Activated CD4-positive, alpha-beta memory T cell treated with anti-CD3 and anti-CD28 coated beads for 36 hours (primary cell): ENCODE results near the gene ADCY1. TPM values are rescaled to one million over a fixed set of nuclear protein-coding genes. Genes with fewer than 3 reads are reported as not detected.
A peak's percentile ranks its signal among the peaks of the same experiment; 100 is the strongest.
"Not testable (repeated sequence)": the region's sequence is repeated elsewhere in the genome, so short reads cannot be mapped to it uniquely, and the experiment has no call there.

Source experiments
- CTCF ChIA-PET: fragments of 350-600 bp; sonication (Branson Sonifier 250); formaldehyde crosslinking; loops from one replicate; lab custom pipeline; 2021; ENCODE audit warnings: antibody characterized with exemption, inconsistent platforms; lab: Charles Lee
- POLR2A ChIA-PET: fragments of 350-600 bp; sonication (Branson Sonifier 250); formaldehyde crosslinking; loops from one replicate; lab custom pipeline; 2021; ENCODE audit warnings: antibody characterized with exemption; lab: Charles Lee
- DNase-seq: peaks from one replicate; pipeline ENCODE4 v3.0.0-alpha.2; 2020
- H3K27ac Mint-ChIP-seq: one replicate; pipeline ENCODE4 v1.8.0; 2021; ENCODE audit warnings: mixed read lengths
- H3K27me3 Mint-ChIP-seq: one replicate; pipeline ENCODE4 v1.8.0; 2021; ENCODE audit warnings: mixed read lengths
- H3K36me3 Mint-ChIP-seq: one replicate; pipeline ENCODE4 v1.8.0; 2021; ENCODE audit warnings: mixed read lengths
- H3K4me1 Mint-ChIP-seq: one replicate; pipeline ENCODE4 v1.8.0; 2021; ENCODE audit warnings: low read depth, mixed read lengths
- H3K4me3 Mint-ChIP-seq: one replicate; pipeline ENCODE4 v1.8.0; 2021; ENCODE audit warnings: mild to moderate bottlenecking, mixed read lengths
- H3K9me3 Mint-ChIP-seq: one replicate; pipeline ENCODE4 v1.8.0; 2021; ENCODE audit warnings: mixed read lengths
- intact Hi-C: fragments of 100-400 bp; cut with micrococcal nuclease; formaldehyde crosslinking; loops from one replicate; pipeline ENCODE4 v1.15.1; 2023
- total RNA-seq, 2 experiments: library from RNA; stranded (reverse); gene quantifications; one replicate each; pipeline ENCODE4 v1.2.3, GENCODE V29; 2021

Gene ADCY1
- total RNA-seq: under 1 TPM; 0.57 to 0.58 TPM

- H3K4me1 Mint-ChIP-seq: no peaks in the 10 kb centered on the region
- DNase-seq: no peak
- H3K9me3 Mint-ChIP-seq: no peaks in the 10 kb centered on the region
- no peaks in the 10 kb centered on the region for H3K36me3 Mint-ChIP-seq
- peaks cover 47% of the 10 kb centered on the region for H3K27me3 Mint-ChIP-seq
- intact Hi-C loops: no loop called here
- POLR2A ChIA-PET: no interaction called here
- CTCF ChIA-PET: no interaction called here
- H3K27ac Mint-ChIP-seq: no peak within 1 kb of the TSS
- peak within 1 kb of the TSS; percentile 21 for H3K4me3 Mint-ChIP-seq
These were observed at the start of gene ADCY1 for GRCh38 chr7:45573661-45574415. Gene ADCY1 (plus strand): TSS chr7:45574368. CDS start chr7:45574544, 176 bp downstream.

- POLR2A ChIA-PET: no interaction called here
- peaks cover 4% of the 10 kb centered on the region for H3K27me3 Mint-ChIP-seq
- no peak overlapping the region for H3K4me3 Mint-ChIP-seq
- peaks cover 2% of the 10 kb centered on the region for H3K9me3 Mint-ChIP-seq
- intact Hi-C loops: no loop called here
- no peak for DNase-seq
- no peak overlapping the region for H3K27ac Mint-ChIP-seq
- H3K4me1 Mint-ChIP-seq: no peaks in the 10 kb centered on the region
- H3K36me3 Mint-ChIP-seq: no peaks in the 10 kb centered on the region
- CTCF ChIA-PET: no interaction called here
These were observed 49.7 kb upstream of the ADCY1 start for GRCh38 chr7:45524445-45524844.

DNA sequence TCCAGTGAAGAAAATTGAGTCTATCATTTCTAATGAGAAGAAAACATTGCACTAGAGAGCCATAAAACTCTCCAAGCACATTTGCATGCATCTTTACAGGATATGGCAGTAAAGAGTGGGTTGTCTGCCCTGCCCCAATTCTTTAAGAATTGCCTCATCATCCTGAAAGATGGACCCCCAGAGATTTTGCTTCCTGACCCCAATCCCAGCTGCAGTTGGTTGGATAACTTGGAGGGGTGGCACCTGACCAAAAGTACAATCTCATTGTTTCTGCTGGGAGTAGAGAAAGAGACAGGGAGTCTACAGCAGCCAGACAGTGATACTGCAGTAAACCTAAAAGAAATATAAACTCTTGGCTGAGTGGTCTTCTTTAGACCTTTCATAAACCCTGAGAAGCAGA lies 49.1 kb upstream of the ADCY1 start:
- H3K27me3 Mint-ChIP-seq: peaks cover 4% of the 10 kb centered on the region
- intact Hi-C loops: no loop called here
- no peaks in the 10 kb centered on the region for H3K9me3 Mint-ChIP-seq
- CTCF ChIA-PET: no interaction called here
- no peak overlapping the region for H3K4me3 Mint-ChIP-seq
- no peaks in the 10 kb centered on the region for H3K4me1 Mint-ChIP-seq
- DNase-seq: no peak
- POLR2A ChIA-PET: no interaction called here
- H3K27ac Mint-ChIP-seq: no peak overlapping the region
- H3K36me3 Mint-ChIP-seq: no peaks in the 10 kb centered on the region

DNA sequence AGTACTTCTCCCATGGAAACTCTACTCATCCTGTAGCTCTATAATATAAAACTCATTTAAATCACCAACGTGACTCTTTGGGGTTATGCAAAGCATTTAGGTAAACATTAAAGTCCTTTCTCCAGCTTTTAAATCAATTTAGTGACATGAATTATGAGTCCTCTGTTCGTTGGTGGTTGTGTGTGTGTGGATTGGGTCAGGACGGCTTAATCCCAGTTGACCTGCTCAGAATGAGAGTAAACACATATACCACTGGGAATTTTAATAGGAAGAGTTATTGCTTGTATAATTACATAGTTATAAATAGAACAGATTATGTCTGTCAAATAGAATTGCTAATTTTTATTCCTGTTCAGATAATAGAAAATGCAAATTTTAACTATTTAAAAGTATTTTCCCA lies 30.7 kb upstream of the ADCY1 start:
- ChIA-PET CTCF (no interaction called here), POLR2A (no interaction called here)
- Mint-ChIP-seq H3K4me3 (no peak overlapping the region), H3K27ac (no peak overlapping the region), H3K9me3 (peaks cover 17% of the 10 kb centered on the region), H3K4me1 (peaks cover 2% of the 10 kb centered on the region), H3K36me3 (no peaks in the 10 kb centered on the region), H3K27me3 (peaks cover 1% of the 10 kb centered on the region)
- DNase-seq: no peak
- intact Hi-C loops: no loop called here

DNA sequence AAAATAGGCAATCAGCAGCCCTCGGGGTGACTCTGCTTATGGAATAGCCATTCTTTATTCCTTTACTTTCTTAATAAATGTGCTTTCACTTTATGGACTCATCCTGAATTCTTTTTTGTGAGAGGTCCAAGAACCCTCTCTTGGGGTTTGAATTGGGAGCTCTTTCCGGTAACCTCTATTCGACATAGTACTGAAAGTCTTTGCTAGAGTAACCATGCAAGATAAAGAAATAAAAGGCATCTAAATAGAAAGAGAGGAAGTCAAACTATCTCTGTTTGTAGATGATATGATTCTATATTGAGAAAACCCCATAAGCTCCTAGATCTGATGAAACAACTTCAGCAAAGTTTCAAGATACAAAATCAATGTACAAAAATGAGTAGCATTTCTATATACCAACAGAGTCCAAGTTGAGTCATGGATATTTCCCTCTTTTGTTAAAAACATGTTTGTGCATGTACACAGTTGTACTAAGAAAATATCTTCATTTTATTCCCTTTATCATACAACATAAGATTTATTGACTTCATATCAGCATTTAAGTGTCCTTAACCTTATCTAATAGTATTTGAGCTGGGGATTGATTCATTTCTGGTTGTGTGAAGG lies 29.0 kb upstream of the ADCY1 start:
- intact Hi-C loops: loop anchor here (5.0 kb wide), 1 partner anchor 348 kb away; no protein-coding TSS in a partner anchor
- POLR2A ChIA-PET, H3K4me1 Mint-ChIP-seq, H3K27ac Mint-ChIP-seq, CTCF ChIA-PET, H3K36me3 Mint-ChIP-seq, H3K9me3 Mint-ChIP-seq, H3K4me3 Mint-ChIP-seq, DNase-seq, H3K27me3 Mint-ChIP-seq: not testable (repeated sequence)

GRCh38 chr7:45548917-45549316 lies 25.3 kb upstream of the ADCY1 start:
- POLR2A ChIA-PET, H3K4me1 Mint-ChIP-seq, DNase-seq, H3K36me3 Mint-ChIP-seq, H3K4me3 Mint-ChIP-seq, H3K27me3 Mint-ChIP-seq, CTCF ChIA-PET, H3K9me3 Mint-ChIP-seq: not testable (repeated sequence)
- intact Hi-C loops: loop anchor here (5.0 kb wide), 1 partner anchor 352 kb away; no protein-coding TSS in a partner anchor
- peak overlapping the region; percentile 33 for H3K27ac Mint-ChIP-seq

GRCh38 chr7:45563401-45563800 lies 10.8 kb upstream of the ADCY1 start:
- DNase-seq: no peak
- Mint-ChIP-seq H3K9me3 (peaks cover 8% of the 10 kb centered on the region), H3K36me3 (no peaks in the 10 kb centered on the region), H3K27me3 (peaks cover 5% of the 10 kb centered on the region), H3K4me3 (no peak overlapping the region), H3K27ac (no peak overlapping the region), H3K4me1 (no peaks in the 10 kb centered on the region)
- POLR2A ChIA-PET: no interaction called here
- CTCF ChIA-PET: no interaction called here
- intact Hi-C loops: no loop called here

DNA sequence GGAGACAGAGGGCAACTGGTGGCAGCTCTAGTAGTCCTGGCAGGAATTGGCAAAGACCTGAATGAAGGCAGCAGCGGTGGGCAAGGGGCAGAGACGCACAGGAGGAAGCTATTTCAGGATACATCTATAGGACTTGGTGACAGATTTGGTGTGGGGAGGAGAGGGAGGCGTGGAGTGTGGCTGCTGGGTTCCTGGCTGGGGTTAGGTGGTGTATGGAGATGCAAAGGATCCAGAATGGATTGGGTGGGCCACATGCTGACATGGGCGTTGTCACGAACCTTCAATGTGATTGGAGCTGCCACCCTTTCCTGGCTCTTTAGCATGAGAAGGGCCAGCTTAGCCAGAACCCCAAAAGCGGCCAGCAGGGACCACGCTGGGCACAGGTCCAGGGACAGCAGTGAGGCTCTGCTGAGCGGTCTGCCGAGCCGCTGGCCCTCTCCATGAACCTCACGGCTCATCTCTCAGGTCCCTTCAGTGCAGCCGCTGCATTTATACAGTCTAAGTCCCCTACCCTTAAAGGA lies 10.2 kb upstream of the ADCY1 start:
- peaks cover 5% of the 10 kb centered on the region for H3K27me3 Mint-ChIP-seq
- intact Hi-C loops: no loop called here
- no peak overlapping the region for H3K4me3 Mint-ChIP-seq
- H3K4me1 Mint-ChIP-seq: no peaks in the 10 kb centered on the region
- H3K9me3 Mint-ChIP-seq: peaks cover 8% of the 10 kb centered on the region
- CTCF ChIA-PET: no interaction called here
- DNase-seq: no peak
- H3K27ac Mint-ChIP-seq: no peak overlapping the region
- POLR2A ChIA-PET: interaction anchor here (1.0 kb wide), 1 partner anchor 8 kb away, joined by 3 read pairs; no protein-coding TSS in a partner anchor
- no peaks in the 10 kb centered on the region for H3K36me3 Mint-ChIP-seq

DNA sequence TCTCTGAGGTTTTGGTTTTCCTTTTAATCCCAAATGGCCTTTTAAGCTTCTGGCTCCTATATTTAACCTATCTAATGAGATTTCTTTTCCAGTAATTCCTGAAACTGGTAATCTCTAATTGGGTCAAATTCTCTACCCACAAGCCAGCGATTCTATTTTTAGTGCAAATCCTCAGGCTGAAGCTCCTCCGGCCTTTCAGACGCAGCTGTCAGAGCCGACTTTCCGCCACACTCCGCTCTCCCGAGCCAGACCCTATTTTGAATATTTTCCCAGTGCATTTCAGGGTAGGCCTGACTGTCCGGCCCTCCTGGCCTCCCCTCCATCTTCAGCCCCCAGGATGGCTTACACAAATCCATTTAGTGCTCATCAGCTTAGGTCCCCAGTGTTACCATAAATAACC lies 9.7 kb upstream of the ADCY1 start:
- Mint-ChIP-seq H3K36me3 (no peaks in the 10 kb centered on the region), H3K27me3 (peaks cover 5% of the 10 kb centered on the region), H3K4me1 (no peaks in the 10 kb centered on the region), H3K27ac (no peak overlapping the region), H3K4me3 (no peak overlapping the region), H3K9me3 (peaks cover 7% of the 10 kb centered on the region)
- no peak for DNase-seq
- intact Hi-C loops: no loop called here
- POLR2A ChIA-PET: interaction anchor here (1.0 kb wide), 1 partner anchor 9 kb away, joined by 3 read pairs; no protein-coding TSS in a partner anchor
- CTCF ChIA-PET: no interaction called here

DNA sequence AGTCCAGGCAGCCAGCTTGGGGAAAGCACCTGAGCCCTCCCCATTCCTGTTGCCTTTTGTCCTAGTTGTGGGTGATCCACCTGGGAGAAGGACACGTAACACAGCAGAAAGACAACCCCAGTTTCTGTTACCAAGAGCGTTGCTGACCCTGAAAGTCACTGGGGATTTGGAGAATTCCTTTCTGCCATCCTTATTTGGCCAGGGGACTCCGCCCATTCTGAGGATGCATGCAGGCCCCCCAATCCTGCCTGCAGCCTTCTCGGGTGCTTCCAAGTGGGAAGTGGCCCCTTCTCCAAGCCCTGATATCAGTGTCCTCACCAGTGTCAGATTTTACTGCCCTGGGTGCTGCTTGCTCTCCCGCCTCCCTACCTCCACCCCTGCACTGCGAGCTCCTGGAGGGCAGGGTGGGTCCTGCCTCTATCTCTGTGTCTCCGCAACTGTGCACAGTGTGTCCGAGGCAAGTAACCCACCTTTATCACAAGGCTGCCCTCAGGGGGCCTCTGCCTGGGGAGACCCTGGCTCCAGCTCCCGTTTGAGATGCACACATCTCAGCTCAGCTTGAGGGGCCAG lies 9.2 kb upstream of the ADCY1 start:
- intact Hi-C loops: no loop called here
- Mint-ChIP-seq H3K36me3 (no peaks in the 10 kb centered on the region), H3K27me3 (peaks cover 5% of the 10 kb centered on the region), H3K9me3 (peaks cover 2% of the 10 kb centered on the region), H3K4me3 (no peak overlapping the region), H3K4me1 (no peaks in the 10 kb centered on the region), H3K27ac (no peak overlapping the region)
- no peak for DNase-seq
- POLR2A ChIA-PET: interaction anchor here (1.0 kb wide), 1 partner anchor 9 kb away, joined by 3 read pairs; no protein-coding TSS in a partner anchor
- CTCF ChIA-PET: no interaction called here

GRCh38 chr7:45566386-45566785 lies 7.8 kb upstream of the ADCY1 start:
- H3K27ac Mint-ChIP-seq: no peak overlapping the region
- H3K27me3 Mint-ChIP-seq: peaks cover 11% of the 10 kb centered on the region
- no peaks in the 10 kb centered on the region for H3K36me3 Mint-ChIP-seq
- H3K9me3 Mint-ChIP-seq: no peaks in the 10 kb centered on the region
- intact Hi-C loops: no loop called here
- CTCF ChIA-PET: no interaction called here
- DNase-seq: no peak
- H3K4me1 Mint-ChIP-seq: no peaks in the 10 kb centered on the region
- POLR2A ChIA-PET: no interaction called here
- no peak overlapping the region for H3K4me3 Mint-ChIP-seq

DNA sequence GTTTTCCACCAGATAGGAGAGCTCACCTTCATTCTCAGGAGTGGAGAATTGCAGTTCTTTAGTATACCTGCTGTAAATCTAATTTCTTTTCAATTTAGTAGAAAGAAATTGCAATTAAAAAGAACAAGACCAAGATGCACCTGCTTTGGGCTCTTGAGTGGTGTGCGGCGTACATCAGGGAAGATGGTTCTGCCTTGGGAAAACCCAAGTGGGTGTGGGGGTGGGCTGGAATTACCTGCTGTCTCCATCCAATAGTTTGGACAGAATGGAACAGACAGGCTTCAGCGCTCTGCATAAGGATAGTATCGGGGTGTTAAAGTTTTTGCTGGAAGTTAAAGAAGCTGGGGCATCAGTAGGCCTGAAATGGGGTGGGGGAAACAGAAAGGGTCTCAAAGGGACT lies 7.2 kb upstream of the ADCY1 start:
- ChIA-PET POLR2A (no interaction called here), CTCF (no interaction called here)
- no peaks in the 10 kb centered on the region for H3K9me3 Mint-ChIP-seq
- H3K4me3 Mint-ChIP-seq: no peak overlapping the region
- no peak overlapping the region for H3K27ac Mint-ChIP-seq
- H3K4me1 Mint-ChIP-seq: no peaks in the 10 kb centered on the region
- intact Hi-C loops: no loop called here
- H3K27me3 Mint-ChIP-seq: peaks cover 17% of the 10 kb centered on the region
- H3K36me3 Mint-ChIP-seq: no peaks in the 10 kb centered on the region
- DNase-seq: no peak
